HepG2 (cell line): ENCODE data around the gene ANKRD31. TPM values are rescaled to one million over a fixed set of nuclear protein-coding genes. Genes with fewer than 3 reads are reported as not detected.

Source experiments
- CAMTA2 ChIP-seq: sonication (generic); formaldehyde crosslinking; IDR thresholded peaks from 2 replicates; pipeline ENCODE4 v1.4.0; 2020; ENCODE audit warnings: mild to moderate bottlenecking, missing genetic modification reagents, borderline replicate concordance
- CREM ChIP-seq, 2 experiments: sonication (generic) in 1 of 2; formaldehyde crosslinking in 1 of 2; IDR thresholded peaks; 2 replicates each; pipeline versions ENCODE4 v1.4.0 to v1.6.1; 2016 to 2020; ENCODE audit warnings: antibody characterized with exemption in 1 of 2, mild to moderate bottlenecking in 1 of 2, missing genetic modification reagents in 1 of 2
- CTCF ChIP-seq: sonication (generic); formaldehyde crosslinking; IDR thresholded peaks from 2 replicates; pipeline ENCODE4 v1.5.0; 2020; ENCODE audit warnings: mild to moderate bottlenecking, missing genetic modification reagents, moderate library complexity
- GPBP1L1 ChIP-seq: sonication (generic); formaldehyde crosslinking; IDR thresholded peaks from 2 replicates; pipeline ENCODE4 v1.5.0; 2020; ENCODE audit warnings: mild to moderate bottlenecking, missing genetic modification reagents
- GZF1 ChIP-seq: sonication (generic); formaldehyde crosslinking; IDR thresholded peaks from 2 replicates; pipeline ENCODE4 v1.5.1; 2020; ENCODE audit warnings: mild to moderate bottlenecking, missing genetic modification reagents
- HES4 ChIP-seq: sonication (generic); formaldehyde crosslinking; IDR thresholded peaks from 2 replicates; pipeline ENCODE4 v1.9.0; 2021; ENCODE audit warnings: mild to moderate bottlenecking, missing genetic modification reagents, borderline replicate concordance
- MTF2 ChIP-seq: sonication (generic); formaldehyde crosslinking; IDR thresholded peaks from 2 replicates; pipeline ENCODE4 v1.5.0; 2020; ENCODE audit warnings: missing genetic modification reagents, borderline replicate concordance
- PAX8 ChIP-seq: sonication (generic); formaldehyde crosslinking; IDR thresholded peaks from 2 replicates; pipeline ENCODE4 v1.8.0; 2022; ENCODE audit warnings: mild to moderate bottlenecking, missing genetic modification reagents, borderline replicate concordance
- REST ChIP-seq, 2 experiments: IDR thresholded peaks; 2 replicates each; pipeline ENCODE4 v1.6.1; 2011 to 2012; ENCODE audit warnings: low read length in 2 of 2, borderline replicate concordance in 1 of 2, low read depth in 1 of 2, mild to moderate bottlenecking in 1 of 2, moderate library complexity in 1 of 2
- SOX5 ChIP-seq: IDR thresholded peaks from 2 replicates; pipeline ENCODE4 v1.6.1; 2016; ENCODE audit warnings: borderline replicate concordance
- ZBTB26 ChIP-seq: IDR thresholded peaks from 2 replicates; pipeline ENCODE4 v1.6.1; 2016; ENCODE audit warnings: missing compliant biosample characterization, missing genetic modification reagents, borderline replicate concordance
- ZFAT ChIP-seq: sonication (generic); formaldehyde crosslinking; conservative IDR thresholded peaks from 2 replicates; pipeline ENCODE4 v1.8.1; 2023; ENCODE audit warnings: missing genetic modification reagents, inconsistent platforms
- ZFP36 ChIP-seq: fragments of 150-350 bp; IDR thresholded peaks from 2 replicates; pipeline ENCODE4 v1.6.1; 2018; ENCODE audit warnings: borderline replicate concordance, low read length, low read depth; ENCODE audit not compliant: partially characterized antibody
- ZNF792 ChIP-seq: IDR thresholded peaks from 2 replicates; pipeline ENCODE4 v1.6.1; 2016
- ZNF816 ChIP-seq: sonication (generic); formaldehyde crosslinking; IDR thresholded peaks from 2 replicates; pipeline ENCODE4 v1.8.0; 2022; ENCODE audit warnings: missing genetic modification reagents, mild to moderate bottlenecking, borderline replicate concordance
- ZSCAN9 ChIP-seq: IDR thresholded peaks from 2 replicates; pipeline ENCODE4 v1.6.1; 2016; ENCODE audit warnings: borderline replicate concordance
- polyA plus RNA-seq, 8 experiments: library from polyadenylated mRNA; depleted of rRNA in 3 of 8; stranded (reverse) in 7 of 8; unstranded in 1 of 8; fragments of >200 nt; fragmentation: Illumina TruSeq in 4 of 8; extraction: Trizol in 4 of 8; gene quantifications; 2 replicates each; pipeline versions ENCODE4 v1.2.1 to v1.2.3, GENCODE V29; 2011 to 2016; ENCODE audit warnings: low read depth in 4 of 8, missing spikeins in 1 of 8, mixed read lengths in 1 of 8; ENCODE audit not compliant: insufficient read depth in 1 of 8
- total RNA-seq, 5 experiments: library from RNA; depleted of rRNA; stranded (reverse); fragments of >200 nt; fragmentation: Illumina TruSeq; extraction: Trizol; gene quantifications; 2 replicates each; pipeline ENCODE4 v1.2.3, GENCODE V29; 2016; ENCODE audit warnings: low read depth in 1 of 5
- TF ChIP-seq, protein P1 (sequence below): sonication (generic); formaldehyde crosslinking; IDR thresholded peaks from 2 replicates; pipeline ENCODE4 v1.5.1; 2020; ENCODE audit warnings: missing genetic modification reagents, mild to moderate bottlenecking, borderline replicate concordance

The ANKRD31 gene
- total and polyA plus RNA-seq, 2 of the 13 experiments (the other 11 are each of a cell fraction or from before 2014, with no cell fraction given) = 0.01 to 0.09 TPM

DNA sequence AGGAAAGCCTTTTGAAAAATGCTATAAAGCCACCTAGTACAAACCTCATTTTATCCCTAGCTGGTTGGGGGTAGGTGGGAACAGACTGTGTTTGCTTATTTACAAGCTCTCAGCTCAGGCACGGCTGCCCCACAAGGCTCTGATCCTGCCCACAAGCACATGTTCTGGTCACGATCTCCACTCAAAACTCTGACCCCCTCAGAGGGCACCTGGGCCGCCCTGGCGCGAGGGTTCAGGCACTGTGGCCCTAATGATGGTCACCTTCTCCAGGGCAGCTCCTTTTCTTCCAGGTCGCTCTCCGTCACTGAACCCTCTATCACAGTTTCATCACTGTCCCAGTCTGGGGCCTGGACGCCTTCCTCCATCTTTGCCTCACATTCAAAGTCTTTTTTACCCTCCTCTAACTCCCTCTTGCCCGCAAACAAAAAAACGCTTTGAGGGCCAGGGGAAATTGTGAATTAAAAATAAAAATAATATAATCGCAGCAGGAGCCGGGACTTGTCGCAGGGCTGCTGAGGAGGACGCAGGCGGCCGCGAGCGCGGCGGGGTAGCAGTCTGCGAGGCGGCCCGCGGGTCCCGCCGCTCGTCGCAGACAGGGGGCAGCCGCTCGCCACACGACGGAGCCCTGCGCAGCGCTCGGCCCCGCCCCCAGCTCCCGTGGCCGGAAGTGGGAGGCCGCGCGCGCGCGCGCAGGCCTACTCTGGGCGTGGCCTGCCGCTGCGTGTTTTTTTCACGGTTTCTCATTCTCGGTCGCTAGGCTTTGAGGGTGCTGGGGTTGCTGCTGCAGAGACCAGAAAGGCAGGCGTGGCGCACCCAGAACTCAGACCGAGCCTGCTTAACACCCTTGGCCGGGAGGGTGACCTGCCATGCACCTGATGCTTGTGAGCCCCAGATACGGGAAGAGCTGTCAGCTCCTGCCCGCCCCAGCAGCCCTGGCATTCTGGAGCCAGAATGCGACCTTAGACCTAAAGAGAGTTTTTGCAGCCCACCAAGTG, at the start of gene ANKRD31 (continued):
- TF ChIP-seq REST (IDR thresholded peaks at IDR 0.05; ENCODE audit: borderline replicate concordance in 1 of 2, low read depth in 1 of 2, low read length in 2 of 2) = no peak
- TF ChIP-seq ZBTB26 (CRISPR knock-in tag) = 0 out of 2 replicates have a peak, but pooled peaks have one; percentile 13
- TF ChIP-seq ZNF792 = no peak
- TF ChIP-seq ZNF816 (CRISPR knock-in tag) = no peak
- no peak for TF ChIP-seq MTF2
- TF ChIP-seq HES4 = 0 out of 2 replicates have a peak, but pooled peaks have one; percentile 19
- TF ChIP-seq GPBP1L1 (CRISPR knock-in tag) = no peak
- TF ChIP-seq ZFP36 = no peak
- 0 out of 2 replicates have a peak, but pooled peaks have one; percentile 4 for TF ChIP-seq SOX5 (CRISPR knock-in tag)
- TF ChIP-seq CTCF = peak; percentile 71
- TF ChIP-seq CREM (IDR thresholded peaks at IDR 0.05) = no peak
- no peak for TF ChIP-seq CREM (CRISPR knock-in tag; IDR thresholded peaks at IDR 0.05)
- no peak for TF ChIP-seq ZFAT (CRISPR knock-in tag)
- no peak for TF ChIP-seq PAX8 (CRISPR knock-in tag)
- 0 out of 2 replicates have a peak, but pooled peaks have one; percentile 42 for TF ChIP-seq GZF1 (CRISPR knock-in tag)
- TF ChIP-seq ZSCAN9 (CRISPR knock-in tag) = no peak
- 0 out of 2 replicates have a peak, but pooled peaks have one; percentile 30 for TF ChIP-seq CAMTA2 (CRISPR knock-in tag)
- TF ChIP-seq, protein P1, sequence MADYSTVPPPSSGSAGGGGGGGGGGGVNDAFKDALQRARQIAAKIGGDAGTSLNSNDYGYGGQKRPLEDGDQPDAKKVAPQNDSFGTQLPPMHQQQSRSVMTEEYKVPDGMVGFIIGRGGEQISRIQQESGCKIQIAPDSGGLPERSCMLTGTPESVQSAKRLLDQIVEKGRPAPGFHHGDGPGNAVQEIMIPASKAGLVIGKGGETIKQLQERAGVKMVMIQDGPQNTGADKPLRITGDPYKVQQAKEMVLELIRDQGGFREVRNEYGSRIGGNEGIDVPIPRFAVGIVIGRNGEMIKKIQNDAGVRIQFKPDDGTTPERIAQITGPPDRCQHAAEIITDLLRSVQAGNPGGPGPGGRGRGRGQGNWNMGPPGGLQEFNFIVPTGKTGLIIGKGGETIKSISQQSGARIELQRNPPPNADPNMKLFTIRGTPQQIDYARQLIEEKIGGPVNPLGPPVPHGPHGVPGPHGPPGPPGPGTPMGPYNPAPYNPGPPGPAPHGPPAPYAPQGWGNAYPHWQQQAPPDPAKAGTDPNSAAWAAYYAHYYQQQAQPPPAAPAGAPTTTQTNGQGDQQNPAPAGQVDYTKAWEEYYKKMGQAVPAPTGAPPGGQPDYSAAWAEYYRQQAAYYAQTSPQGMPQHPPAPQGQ (CRISPR knock-in tag) = no peak
